Measurements from ENCODE around the gene DCTPP1. TPM values are rescaled to one million over a fixed set of nuclear protein-coding genes. Genes with fewer than 3 reads are reported as not detected.

DCTPP1 gene
- total RNA-seq, 1 donor from 2014 or later, result 8.6 TPM

DNA sequence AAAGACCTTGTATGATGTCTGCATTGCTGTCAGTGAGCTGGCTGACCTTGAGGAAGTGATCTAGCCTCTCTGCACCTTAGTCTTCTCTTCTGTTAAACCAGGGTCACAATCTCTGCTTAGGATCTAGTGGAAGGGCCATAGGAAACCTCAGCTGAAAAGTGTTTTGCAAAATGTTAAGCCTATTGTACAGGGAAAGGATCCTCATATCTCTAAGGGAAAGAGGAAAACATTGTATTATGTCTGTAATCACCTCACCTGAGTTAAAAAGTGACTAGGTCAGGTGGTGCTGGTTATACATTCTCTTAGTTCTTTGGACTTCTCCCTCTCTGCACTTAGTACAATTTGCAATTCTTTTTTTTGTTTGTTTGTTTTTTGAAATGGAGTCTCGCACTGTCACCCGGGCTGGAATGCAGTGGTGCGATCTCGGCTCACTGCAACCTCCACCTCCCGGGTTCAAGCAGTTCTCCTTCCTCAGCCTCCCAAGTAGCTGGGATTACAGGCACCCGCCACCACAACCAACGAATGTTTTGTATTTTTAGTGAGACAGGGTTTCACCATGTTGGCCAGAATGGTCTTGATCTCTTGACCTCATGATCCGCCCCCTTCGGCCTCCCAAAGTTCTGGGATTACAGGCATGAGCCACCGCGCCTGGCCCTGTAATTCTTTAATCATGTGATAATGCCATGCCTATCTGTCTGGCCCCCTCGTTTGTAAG, 17.8 kb upstream of the DCTPP1 start:
- DNase-seq (ENCODE audit: low read depth), result no peak

DNA sequence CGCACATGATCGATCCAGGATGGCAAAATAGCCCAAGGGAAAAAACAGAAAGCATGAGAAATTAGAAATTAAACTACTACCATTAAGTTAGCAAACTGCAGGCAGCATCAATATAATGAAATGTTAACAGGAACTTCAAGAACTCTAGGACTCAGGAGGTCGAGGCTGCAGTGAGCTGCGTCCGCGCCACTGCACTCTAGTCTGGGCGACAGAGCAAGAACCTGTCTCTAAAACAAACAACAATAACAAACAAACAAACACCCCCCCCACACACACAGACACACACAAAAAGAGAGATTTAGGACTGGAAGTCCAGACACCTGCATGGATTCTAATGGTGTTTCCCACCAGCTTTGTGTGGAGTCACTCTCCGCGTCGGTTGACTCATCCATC, 16.4 kb upstream of the DCTPP1 start:
- DNase-seq (ENCODE audit: low read depth), result no peak

DNA sequence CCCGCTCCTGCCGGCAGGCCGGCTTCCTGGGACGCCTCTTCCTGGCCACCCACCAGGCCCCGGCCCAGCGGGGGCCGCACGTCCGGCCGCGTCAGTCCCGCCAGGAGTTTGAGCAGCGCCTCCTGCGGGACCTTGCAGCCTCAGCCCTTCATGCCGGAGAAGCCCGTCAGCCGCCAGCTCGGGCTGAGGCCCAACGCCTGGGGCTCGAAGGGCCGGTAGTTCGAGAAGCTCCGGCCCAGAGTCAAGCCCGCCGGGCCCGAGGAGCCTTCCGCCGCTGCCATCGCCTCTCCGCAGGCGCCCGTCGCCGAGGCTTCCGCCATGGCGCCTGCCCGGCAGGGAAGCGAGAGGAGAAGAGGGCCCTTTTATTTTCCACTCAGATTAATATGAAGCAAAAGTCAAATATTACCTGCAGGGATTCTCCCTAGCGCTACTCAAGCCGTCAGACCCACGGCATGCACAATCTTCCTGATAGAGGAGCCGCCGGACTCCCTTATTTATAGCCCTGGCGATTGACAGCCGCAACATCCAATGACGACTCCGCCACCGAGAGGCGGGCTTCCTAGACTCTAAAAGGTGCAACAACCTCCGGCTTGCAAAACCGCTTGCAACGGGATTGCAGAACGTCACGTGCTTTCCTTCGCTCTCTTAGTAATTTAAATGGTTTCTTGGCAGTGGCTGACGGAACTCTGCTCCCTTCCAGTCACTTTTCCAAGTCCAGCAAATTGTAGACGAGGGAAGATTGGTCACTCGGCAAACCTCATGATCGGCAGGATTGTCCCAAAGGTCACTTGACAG, 15.8 kb upstream of the DCTPP1 start, which contains the start of gene SEPHS2:
Gene SEPHS2 (minus strand): TSS at position 467 of the 795 bp plus-strand sequence. CDS start 147 bp downstream, at position 320.
- DNase-seq (ENCODE audit: low read depth), result peak; percentile 98

DNA sequence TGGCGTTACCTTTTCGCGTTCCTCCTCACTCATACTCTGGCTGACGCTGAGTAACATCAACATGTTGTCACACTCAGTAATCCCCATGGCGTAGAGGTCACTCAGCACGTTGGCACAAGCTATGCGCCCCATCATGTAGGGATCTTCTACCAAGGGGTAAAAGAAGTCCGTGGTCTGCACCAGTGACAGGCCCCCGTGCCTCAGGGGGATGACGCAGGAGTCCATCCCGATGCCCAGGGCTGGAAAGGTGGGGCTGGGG, 15.2 kb upstream of the DCTPP1 start:
- no peak for DNase-seq (ENCODE audit: low read depth)

GRCh38 chr16:30444231-30445148, 14.7 kb upstream of the DCTPP1 start:
- DNase-seq (ENCODE audit: low read depth), result no peak

- DNase-seq (ENCODE audit: low read depth), result no peak
These were observed 13.8 kb upstream of the DCTPP1 start for GRCh38 chr16:30443631-30444030.

DNA sequence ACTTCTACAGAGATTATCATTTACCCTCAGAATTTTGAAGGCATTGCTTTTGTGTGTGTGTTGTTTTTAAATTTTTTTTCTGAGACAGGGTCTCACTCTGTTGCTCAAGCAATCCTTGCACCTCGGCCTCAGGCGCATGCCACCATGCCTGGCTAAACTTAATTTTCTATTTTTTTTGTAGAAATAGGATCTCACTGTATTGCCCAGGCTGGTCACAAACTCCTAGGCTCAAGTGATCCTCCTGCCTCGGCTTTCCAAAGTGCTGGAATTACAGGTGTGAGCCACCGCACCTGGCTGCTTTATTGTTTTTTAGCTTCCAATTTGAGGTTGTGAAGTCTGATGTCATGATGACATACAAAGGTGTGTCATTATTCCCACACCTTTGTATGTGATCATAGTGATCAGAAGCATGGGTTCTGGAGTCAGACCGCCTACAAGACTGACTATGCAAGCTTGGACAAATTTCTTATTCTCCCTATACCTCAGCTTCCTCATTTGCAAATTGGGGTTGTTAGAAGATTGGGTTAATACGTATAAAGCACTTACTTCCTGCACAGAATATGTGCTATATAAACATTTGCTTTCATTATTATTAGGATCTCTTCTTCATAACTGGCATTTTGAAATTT, 10.0 kb upstream of the DCTPP1 start:
- DNase-seq (ENCODE audit: low read depth), result no peak

DNA sequence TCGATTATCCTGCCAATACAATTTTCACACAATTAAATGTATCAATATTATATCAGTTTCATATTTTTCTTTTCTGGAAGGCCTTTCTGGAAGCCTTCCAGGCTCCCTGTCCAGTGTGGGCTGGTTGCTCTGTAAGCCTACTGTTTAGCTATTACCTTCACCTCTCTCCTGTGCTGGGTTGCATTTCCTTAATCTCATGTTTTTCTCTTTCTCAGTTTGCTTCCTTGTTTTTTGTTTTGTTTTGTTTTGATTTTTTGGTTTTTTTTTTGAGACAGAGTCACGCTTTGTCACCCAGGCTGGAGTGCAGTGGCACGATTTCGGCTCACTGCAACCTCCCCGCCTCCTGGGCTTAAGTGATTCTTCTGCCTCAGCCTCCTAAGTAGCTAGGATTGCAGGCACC, 9.0 kb upstream of the DCTPP1 start:
- no peak for DNase-seq (ENCODE audit: low read depth)

GRCh38 chr16:30437511-30438046, 7.7 kb upstream of the DCTPP1 start:
- no peak for DNase-seq (ENCODE audit: low read depth)

DNA sequence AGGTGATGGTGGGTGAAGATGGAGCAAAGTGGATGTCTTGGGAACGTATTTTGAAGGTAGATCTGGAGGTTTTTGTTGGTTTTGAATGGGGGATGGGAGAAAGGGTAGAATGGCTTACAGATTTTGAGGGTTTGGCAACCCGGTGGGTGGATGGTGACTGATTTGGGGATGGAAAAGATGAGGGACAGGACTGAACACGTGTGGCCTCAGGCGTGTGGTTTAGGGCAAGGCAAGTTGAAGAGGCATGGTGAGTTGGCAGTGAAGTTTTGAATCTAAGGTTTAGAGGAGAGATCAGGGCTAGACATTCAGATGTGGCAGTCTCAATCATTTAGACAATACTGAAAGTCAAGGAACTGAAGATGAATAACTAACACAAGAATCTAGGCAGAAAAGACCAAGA, 5.0 kb upstream of the DCTPP1 start:
- no peak for DNase-seq (ENCODE audit: low read depth)

DNA sequence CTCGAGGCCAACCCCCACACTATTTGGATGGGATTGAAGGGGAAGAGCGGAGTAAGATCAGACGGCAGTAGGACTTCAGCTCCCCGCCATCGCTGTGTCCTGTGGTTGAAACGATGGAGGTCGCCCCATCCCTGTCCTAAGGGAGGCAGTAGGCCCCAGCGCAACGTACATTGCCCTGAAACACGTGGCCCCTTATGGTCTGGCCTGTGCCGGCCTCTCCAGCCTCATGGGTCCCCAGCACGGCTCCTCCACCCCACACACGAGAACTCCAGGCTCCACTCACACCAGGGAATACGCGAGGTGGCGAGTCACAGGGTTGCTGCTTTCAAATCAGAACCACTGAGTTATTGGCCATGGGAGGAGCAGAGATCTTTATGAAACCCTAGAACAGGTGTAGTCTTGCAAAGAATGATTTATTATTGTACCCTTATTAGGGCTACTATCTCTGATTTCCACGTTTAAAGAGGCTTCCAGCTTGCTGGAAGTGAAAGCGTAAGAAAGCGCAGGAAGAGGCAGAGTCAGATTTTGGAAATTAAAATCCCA, 669 bp upstream of the DCTPP1 start:
- no peak for DNase-seq (ENCODE audit: low read depth)

- DNase-seq (ENCODE audit: low read depth), result no peak
These were observed 482 bp downstream of the DCTPP1 start for GRCh38 chr16:30429418-30429677.

- DNase-seq (ENCODE audit: low read depth), result no peak
These were observed 1.8 kb downstream of the DCTPP1 start for GRCh38 chr16:30428055-30428454.

DNA sequence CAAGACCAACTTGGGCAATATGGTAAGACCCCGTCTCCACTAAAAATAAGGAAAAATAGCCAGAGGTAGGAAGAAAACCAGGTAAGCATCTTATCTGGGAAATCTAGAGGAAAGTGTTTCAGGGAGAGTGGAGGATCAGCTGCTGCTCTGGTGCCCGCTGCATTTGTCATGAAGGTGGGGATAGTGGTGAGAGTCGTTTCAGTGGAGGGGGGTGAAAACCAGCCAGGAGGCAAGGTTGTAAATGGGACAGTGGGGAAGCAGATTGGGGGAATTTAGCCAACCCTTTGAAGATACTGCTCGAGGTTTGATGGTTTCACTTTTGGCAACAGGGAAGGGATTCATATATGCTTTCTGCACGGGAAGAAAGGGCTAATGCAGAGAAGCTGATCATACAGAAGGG, 8.8 kb downstream of the DCTPP1 start:
- no peak for DNase-seq (ENCODE audit: low read depth)

DNA sequence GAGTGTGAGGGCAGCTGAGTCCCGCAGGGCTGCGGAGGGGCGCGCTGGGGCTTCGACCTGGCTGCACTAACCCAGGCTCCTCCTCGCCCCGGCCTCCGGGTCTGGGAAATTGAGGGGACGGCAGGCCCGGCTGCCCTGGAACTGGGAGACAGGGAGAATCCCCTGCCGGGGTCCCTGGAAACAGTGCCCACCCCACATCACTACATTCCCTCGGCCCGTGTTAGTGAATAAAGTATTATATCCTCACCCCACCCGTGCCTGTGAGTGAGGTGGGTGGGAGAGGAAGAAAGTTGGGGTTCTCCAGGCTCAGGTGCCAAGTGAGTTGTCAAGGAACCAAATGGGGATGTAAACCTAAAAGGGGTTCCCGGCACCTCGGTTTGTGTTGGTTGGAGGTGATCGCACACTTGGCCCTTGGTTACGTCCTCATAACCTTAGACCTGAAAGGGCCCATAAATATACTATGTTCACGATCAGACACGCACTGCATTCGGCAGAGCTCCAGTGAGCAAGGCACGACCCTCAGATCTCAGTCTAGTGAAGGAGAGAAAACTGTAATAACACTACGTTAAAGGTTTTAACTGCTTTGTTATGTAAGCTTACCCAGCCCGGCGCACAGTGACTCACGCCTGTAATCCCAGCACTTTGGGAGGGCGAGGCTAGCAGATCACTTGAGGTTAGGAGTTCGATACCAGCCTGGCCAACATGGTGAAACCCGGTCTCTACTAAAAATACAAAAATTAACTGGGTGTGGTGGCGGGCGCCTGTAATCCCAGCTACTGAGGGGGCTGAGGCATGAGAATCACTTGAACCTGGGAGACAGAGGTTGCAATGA, 11.3 kb downstream of the DCTPP1 start:
- DNase-seq (ENCODE audit: low read depth), result no peak

DNA sequence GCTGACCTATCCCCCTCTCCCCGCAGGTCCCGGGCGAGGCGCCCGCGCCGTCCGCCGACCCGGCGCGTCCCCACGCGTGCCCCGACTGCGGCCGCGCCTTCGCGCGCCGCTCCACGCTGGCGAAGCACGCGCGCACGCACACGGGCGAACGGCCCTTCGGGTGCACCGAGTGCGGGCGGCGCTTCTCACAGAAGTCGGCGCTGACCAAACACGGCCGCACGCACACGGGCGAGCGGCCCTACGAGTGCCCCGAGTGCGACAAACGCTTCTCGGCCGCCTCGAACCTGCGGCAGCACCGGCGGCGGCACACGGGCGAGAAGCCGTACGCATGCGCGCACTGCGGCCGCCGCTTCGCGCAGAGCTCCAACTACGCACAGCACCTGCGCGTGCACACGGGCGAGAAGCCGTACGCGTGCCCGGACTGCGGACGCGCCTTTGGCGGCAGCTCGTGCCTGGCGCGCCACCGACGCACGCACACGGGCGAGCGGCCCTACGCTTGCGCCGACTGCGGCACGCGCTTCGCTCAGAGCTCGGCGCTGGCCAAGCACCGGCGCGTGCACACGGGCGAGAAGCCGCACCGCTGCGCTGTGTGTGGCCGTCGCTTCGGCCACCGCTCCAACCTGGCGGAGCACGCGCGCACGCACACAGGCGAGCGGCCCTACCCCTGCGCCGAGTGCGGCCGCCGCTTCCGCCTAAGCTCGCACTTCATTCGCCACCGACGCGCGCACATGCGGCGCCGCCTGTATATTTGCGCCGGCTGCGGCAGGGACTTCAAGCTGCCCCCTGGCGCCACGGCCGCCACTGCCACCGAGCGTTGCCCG, 12.1 kb downstream of the DCTPP1 start:
- DNase-seq (ENCODE audit: low read depth), result peak; percentile 60

- DNase-seq (ENCODE audit: low read depth), result no peak
These were observed 13.0 kb downstream of the DCTPP1 start for GRCh38 chr16:30416624-30417528.

DNA sequence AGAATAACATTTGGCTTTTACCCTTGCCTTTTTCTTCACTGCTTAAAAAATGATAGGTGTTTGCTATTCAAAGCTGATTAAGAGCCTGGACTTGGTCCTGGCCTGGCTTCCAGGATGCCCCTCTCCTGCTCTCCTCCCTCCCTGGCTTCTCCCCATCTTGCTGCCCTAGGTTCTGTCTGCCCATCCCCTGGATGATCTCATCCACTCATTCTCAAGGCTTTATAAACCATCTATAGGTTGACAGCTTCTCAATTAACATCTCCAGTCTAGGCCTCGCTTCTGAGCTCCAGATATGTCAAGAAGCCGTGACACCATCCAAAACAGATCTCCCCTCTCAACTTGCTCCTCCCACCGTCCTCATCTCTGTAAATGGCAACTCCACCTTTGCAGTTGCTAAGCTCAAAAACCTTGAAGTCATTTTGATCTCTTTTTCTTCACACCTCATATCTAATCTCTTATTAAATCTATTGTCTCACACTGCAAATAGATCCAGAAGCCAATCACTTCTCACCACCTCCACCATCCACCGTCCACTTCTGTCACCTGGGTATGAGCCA, 13.7 kb downstream of the DCTPP1 start:
- no peak for DNase-seq (ENCODE audit: low read depth)

Measured in myocyte (in vitro differentiated cells).